Mesothelial cell of epicardium (in vitro differentiated cells): ENCODE measurements around the gene MRPS18C. TPM values are rescaled to one million over a fixed set of nuclear protein-coding genes. Genes with fewer than 3 reads are reported as not detected.
A peak's percentile ranks its signal among the peaks of the same experiment; 100 is the strongest.

Experiments used
- DNase-seq, 2 experiments: peaks; one replicate each; pipeline ENCODE4 v3.0.0; 2021; ENCODE audit warnings: low spot score in 2 of 2; ENCODE audit not compliant: unreplicated experiment in 2 of 2
- H3K27ac Mint-ChIP-seq: 2 replicates; pipeline ENCODE4 v1.8.0; 2021; ENCODE audit warnings: mixed read lengths
- H3K27me3 Mint-ChIP-seq: 2 replicates; pipeline ENCODE4 v1.8.0; 2021; ENCODE audit warnings: low read depth, mixed read lengths
- H3K36me3 Mint-ChIP-seq: 2 replicates; pipeline ENCODE4 v1.8.0; 2021; ENCODE audit warnings: mixed read lengths
- H3K4me1 Mint-ChIP-seq: 2 replicates; pipeline ENCODE4 v1.8.0; 2021; ENCODE audit warnings: mixed read lengths
- H3K4me3 Mint-ChIP-seq: 2 replicates; pipeline ENCODE4 v1.8.0; 2021; ENCODE audit warnings: mild to moderate bottlenecking, moderate library complexity, mixed read lengths
- H3K9me3 Mint-ChIP-seq: 2 replicates; pipeline ENCODE4 v1.8.0; 2021; ENCODE audit warnings: mixed read lengths
- total RNA-seq: library from RNA; stranded (reverse); gene quantifications from 3 replicates; pipeline ENCODE4 v1.2.1, GENCODE V29; 2021
- TF ChIP-seq, protein P1 (sequence below): fragments of 200-600 bp; sonication (generic); IDR thresholded peaks from one replicate; pipeline ENCODE4 v1.5.0; 2021; ENCODE audit warnings: antibody characterized with exemption; ENCODE audit not compliant: unreplicated experiment

The MRPS18C gene
- 39.2 to 43.8 TPM (median 43.1 TPM) in 3 replicates for total RNA-seq

GRCh38 chr4:83455281-83456183 is at the start of gene MRPS18C, which contains the start of gene HELQ:
Gene MRPS18C (plus strand): TSS chr4:83456058. CDS start chr4:83456078, 20 bp downstream.
Gene HELQ (minus strand): TSS chr4:83455823. CDS start chr4:83455693, 130 bp downstream.
- peak; percentile 89 to 93 for DNase-seq
- Mint-ChIP-seq H3K4me3 (peak within 1 kb of the TSS; percentile 100), H3K27ac (peak within 1 kb of the TSS; percentile 100), H3K27me3 (no peaks in the 10 kb centered on the region), H3K9me3 (no peaks in the 10 kb centered on the region), H3K36me3 (peaks cover 14% of the 10 kb centered on the region), H3K4me1 (peaks cover 19% of the 10 kb centered on the region)
- TF ChIP-seq, protein P1, sequence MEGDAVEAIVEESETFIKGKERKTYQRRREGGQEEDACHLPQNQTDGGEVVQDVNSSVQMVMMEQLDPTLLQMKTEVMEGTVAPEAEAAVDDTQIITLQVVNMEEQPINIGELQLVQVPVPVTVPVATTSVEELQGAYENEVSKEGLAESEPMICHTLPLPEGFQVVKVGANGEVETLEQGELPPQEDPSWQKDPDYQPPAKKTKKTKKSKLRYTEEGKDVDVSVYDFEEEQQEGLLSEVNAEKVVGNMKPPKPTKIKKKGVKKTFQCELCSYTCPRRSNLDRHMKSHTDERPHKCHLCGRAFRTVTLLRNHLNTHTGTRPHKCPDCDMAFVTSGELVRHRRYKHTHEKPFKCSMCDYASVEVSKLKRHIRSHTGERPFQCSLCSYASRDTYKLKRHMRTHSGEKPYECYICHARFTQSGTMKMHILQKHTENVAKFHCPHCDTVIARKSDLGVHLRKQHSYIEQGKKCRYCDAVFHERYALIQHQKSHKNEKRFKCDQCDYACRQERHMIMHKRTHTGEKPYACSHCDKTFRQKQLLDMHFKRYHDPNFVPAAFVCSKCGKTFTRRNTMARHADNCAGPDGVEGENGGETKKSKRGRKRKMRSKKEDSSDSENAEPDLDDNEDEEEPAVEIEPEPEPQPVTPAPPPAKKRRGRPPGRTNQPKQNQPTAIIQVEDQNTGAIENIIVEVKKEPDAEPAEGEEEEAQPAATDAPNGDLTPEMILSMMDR = no peak

GRCh38 chr4:83408908-83409307 is 47.0 kb upstream of the MRPS18C start:
- no peak for DNase-seq
- H3K9me3 Mint-ChIP-seq = no peaks in the 10 kb centered on the region
- H3K27me3 Mint-ChIP-seq = no peaks in the 10 kb centered on the region
- peaks cover 5% of the 10 kb centered on the region for H3K36me3 Mint-ChIP-seq
- H3K4me3 Mint-ChIP-seq = no peak overlapping the region
- TF ChIP-seq, protein P1 = no peak
- peaks cover 6% of the 10 kb centered on the region for H3K4me1 Mint-ChIP-seq
- no peak overlapping the region for H3K27ac Mint-ChIP-seq

DNA sequence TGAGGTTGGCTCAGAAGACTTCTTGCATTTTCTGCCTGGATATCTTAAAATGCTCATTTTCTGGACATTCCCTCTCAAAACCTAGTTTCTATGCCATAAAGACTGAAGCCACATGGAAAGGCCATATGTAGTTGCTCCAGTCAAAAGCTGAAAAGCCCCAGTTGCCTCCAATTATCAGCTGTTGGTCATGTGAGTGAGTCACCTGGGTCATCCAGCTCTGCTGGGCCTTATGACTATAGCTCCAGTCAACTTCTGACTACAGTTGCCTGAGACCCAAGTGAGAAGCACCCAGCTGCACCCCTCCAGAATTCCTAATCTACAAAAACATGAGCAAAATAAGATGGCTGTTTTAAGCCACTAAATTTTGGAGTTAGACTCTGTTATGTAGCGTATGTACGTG is 42.2 kb upstream of the MRPS18C start:
- DNase-seq = no peak
- Mint-ChIP-seq H3K4me1 (peaks cover 22% of the 10 kb centered on the region), H3K36me3 (peaks cover 11% of the 10 kb centered on the region), H3K27ac (no peak overlapping the region), H3K4me3 (no peak overlapping the region), H3K27me3 (no peaks in the 10 kb centered on the region), H3K9me3 (no peaks in the 10 kb centered on the region)
- TF ChIP-seq, protein P1 = no peak

DNA sequence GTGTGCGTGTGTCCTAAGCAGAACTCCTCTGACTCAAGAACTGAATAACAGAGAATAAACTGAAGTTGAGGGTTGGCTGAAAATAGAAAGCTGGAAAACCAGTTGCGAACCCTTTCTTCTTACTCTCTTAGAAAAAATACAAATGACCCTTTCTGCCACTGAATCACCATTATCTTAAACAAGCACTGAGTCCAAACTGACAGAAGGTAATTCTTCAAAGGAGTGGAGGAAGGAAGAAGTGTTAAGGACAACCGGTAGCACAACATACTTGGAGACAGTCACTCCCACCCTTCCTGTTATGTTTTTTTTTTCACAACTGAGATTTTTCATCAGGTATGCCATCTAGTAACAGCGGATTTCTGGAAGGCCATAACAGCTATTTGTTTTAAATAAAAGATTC is 38.3 kb upstream of the MRPS18C start:
- no peak for DNase-seq
- Mint-ChIP-seq H3K9me3 (no peaks in the 10 kb centered on the region), H3K27me3 (no peaks in the 10 kb centered on the region), H3K27ac (peak overlapping the region; percentile 78), H3K4me3 (no peak overlapping the region), H3K36me3 (peaks cover 15% of the 10 kb centered on the region), H3K4me1 (peaks cover 20% of the 10 kb centered on the region)
- TF ChIP-seq, protein P1 = no peak

DNA sequence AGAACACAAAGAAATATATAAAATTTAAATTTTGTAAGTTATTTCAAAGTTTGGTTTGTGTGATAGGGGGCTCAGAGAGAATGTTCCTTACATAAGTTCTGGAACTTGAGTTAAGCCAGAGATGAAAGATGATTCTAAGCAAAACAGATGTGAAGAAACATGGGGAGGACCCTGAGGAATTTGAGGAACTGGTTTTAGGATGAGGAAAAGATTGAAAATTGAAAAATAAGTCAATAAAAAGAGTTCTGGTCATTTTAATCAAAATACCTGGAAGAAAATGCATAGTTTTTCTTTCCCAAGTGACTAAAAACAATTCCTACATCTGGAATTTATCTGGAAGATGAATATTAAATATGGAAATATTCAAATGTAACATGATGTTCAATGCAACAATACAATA is 37.6 kb upstream of the MRPS18C start:
- Mint-ChIP-seq H3K4me3 (no peak overlapping the region), H3K27ac (no peak overlapping the region), H3K9me3 (no peaks in the 10 kb centered on the region), H3K36me3 (peaks cover 17% of the 10 kb centered on the region), H3K27me3 (no peaks in the 10 kb centered on the region), H3K4me1 (peaks cover 16% of the 10 kb centered on the region)
- TF ChIP-seq, protein P1 = no peak
- no peak for DNase-seq
